Measurements from ENCODE around the gene UBE2J2. TPM values are rescaled to one million over a fixed set of nuclear protein-coding genes. Genes with fewer than 3 reads are reported as not detected.
A peak's percentile ranks its signal among the peaks of the same experiment; 100 is the strongest.

Gene UBE2J2
- total and polyA plus RNA-seq, 2 of the 13 experiments (the other 11 are each of a cell fraction or from before 2014, with no cell fraction given): 25.4 to 29.4 TPM

GRCh38 chr1:1205769-1206375 is 67.8 kb downstream of the UBE2J2 start:
- H3K9ac ChIP-seq (ENCODE audit: insufficient read depth, low read depth, low read length): no peak overlapping the region
- H3K27ac ChIP-seq (ENCODE audit: extremely low read length, insufficient read depth, low read length): no peak overlapping the region
- no peaks in the 10 kb centered on the region for H3K36me3 ChIP-seq (replicated peaks in 1 of 2; ENCODE audit: control insufficient read depth in 1 of 2, insufficient read depth in 2 of 2, low read length in 2 of 2)
- POLR2A ChIA-PET: no interaction called here
- FAIRE-seq: no peak
- no TSS peak for BruUV-seq (replicated peaks)
- H3K27me3 ChIP-seq (ENCODE audit: control insufficient read depth in 1 of 2, insufficient read depth in 2 of 2, low read length in 2 of 2): peaks cover 18 to 71% of the 10 kb centered on the region in 2 experiments; a peak in 4 of 5 replicates
- intact Hi-C loops (cut with micrococcal nuclease; ENCODE audit: unreplicated experiment) (no loop called here), in situ Hi-C loops (cut with HindIII; ENCODE audit: extremely low pct_ligation_motif_present, low pct_unique_long_range_greater_than_20kb) (no loop called here)
- no peaks in the 10 kb centered on the region for H3K9me3 ChIP-seq (ENCODE audit: low read length)
- H4K20me1 ChIP-seq (ENCODE audit: insufficient read depth, low read length): no peaks in the 10 kb centered on the region
- DNase-seq (ENCODE audit: low spot score): no peak
- peak; percentile 10; the same call in 2 of the 3 replicates for ATAC-seq
- CTCF ChIA-PET (ENCODE audit: low intra/inter-chr PET ratio, low total read pairs): no interaction called here
- H3K79me2 ChIP-seq (ENCODE audit: insufficient read depth, low read length): no peaks in the 10 kb centered on the region
- H3K4me3 ChIP-seq (replicated peaks in 1 of 3; ENCODE audit: insufficient read depth in 1 of 3, low read depth in 2 of 3, low read length in 3 of 3): no peak overlapping the region
- no peak overlapping the region for H2AFZ ChIP-seq (ENCODE audit: low read length)
- H3K4me1 ChIP-seq (ENCODE audit: insufficient read depth, low read length): 0 out of 2 replicates have a peak, but pooled peaks cover under 1% of the 10 kb centered on the region
- H3K4me2 ChIP-seq (ENCODE audit: low read depth, low read length): no peak overlapping the region
- no CpG with 5 or more reads among the region's 31 CpGs for WGBS (ENCODE audit: low lambda C conversion rate)
- TF ChIP-seq ISX (CRISPR knock-in tag; conservative IDR thresholded peaks at IDR 0.05) (no peak), SMC3 (IDR thresholded peaks at IDR 0.05; ENCODE audit: low read length) (no peak), ZNF337 (CRISPR knock-in tag; IDR thresholded peaks at IDR 0.05; ENCODE audit: borderline replicate concordance, low read depth) (no peak), ZBED4 (CRISPR knock-in tag; IDR thresholded peaks at IDR 0.05; ENCODE audit: borderline replicate concordance) (no peak), EZH2 (conservative IDR thresholded peaks at IDR 0.05; ENCODE audit: low read depth, low read length) (0 out of 2 replicates have a peak, but pooled peaks have one; percentile 80), NFE2 (CRISPR knock-in tag; IDR thresholded peaks at IDR 0.05) (no peak), CTCF (CRISPR knock-in tag; IDR thresholded peaks at IDR 0.05) (peak; percentile 49), ZNF670 (CRISPR knock-in tag; IDR thresholded peaks at IDR 0.05; ENCODE audit: borderline replicate concordance) (no peak), SAP130 (CRISPR knock-in tag; IDR thresholded peaks at IDR 0.05; ENCODE audit: low read depth) (no peak), SIN3A (IDR thresholded peaks at IDR 0.05; ENCODE audit: borderline replicate concordance, low read depth, low read length) (no peak), STAG1 (CRISPR knock-in tag; IDR thresholded peaks at IDR 0.05) (peak; percentile 18; the same call in 1 of the 2 replicates), NONO (IDR thresholded peaks at IDR 0.05) (no peak), NONO (CRISPR knock-in tag; conservative IDR thresholded peaks at IDR 0.05) (0 out of 2 replicates have a peak, but pooled peaks have one; percentile 40), SMYD3 (CRISPR knock-in tag; IDR thresholded peaks at IDR 0.05) (no peak), ZNF280D (CRISPR knock-in tag; IDR thresholded peaks at IDR 0.05) (no peak)

Data from HepG2 (cell line).